Central memory CD4-positive, alpha-beta T cell (primary cell): ENCODE measurements around the gene EIF5A.

Experiments
- DNase-seq: peaks from one replicate; pipeline ENCODE4 v3.0.0; 2022

The EIF5A gene

GRCh38 chr17:7357381-7357780 is 50.0 kb downstream of the EIF5A start:
- no peak for DNase-seq

GRCh38 chr17:7361906-7362305 is 54.5 kb downstream of the EIF5A start:
- no peak for DNase-seq
